Measurements from ENCODE around the gene LRPAP1. TPM values are rescaled to one million over a fixed set of nuclear protein-coding genes. Genes with fewer than 3 reads are reported as not detected.
A peak's percentile ranks its signal among the peaks of the same experiment; 100 is the strongest.

The LRPAP1 gene
- total RNA-seq, 1 donor, result 82.9 TPM

DNA sequence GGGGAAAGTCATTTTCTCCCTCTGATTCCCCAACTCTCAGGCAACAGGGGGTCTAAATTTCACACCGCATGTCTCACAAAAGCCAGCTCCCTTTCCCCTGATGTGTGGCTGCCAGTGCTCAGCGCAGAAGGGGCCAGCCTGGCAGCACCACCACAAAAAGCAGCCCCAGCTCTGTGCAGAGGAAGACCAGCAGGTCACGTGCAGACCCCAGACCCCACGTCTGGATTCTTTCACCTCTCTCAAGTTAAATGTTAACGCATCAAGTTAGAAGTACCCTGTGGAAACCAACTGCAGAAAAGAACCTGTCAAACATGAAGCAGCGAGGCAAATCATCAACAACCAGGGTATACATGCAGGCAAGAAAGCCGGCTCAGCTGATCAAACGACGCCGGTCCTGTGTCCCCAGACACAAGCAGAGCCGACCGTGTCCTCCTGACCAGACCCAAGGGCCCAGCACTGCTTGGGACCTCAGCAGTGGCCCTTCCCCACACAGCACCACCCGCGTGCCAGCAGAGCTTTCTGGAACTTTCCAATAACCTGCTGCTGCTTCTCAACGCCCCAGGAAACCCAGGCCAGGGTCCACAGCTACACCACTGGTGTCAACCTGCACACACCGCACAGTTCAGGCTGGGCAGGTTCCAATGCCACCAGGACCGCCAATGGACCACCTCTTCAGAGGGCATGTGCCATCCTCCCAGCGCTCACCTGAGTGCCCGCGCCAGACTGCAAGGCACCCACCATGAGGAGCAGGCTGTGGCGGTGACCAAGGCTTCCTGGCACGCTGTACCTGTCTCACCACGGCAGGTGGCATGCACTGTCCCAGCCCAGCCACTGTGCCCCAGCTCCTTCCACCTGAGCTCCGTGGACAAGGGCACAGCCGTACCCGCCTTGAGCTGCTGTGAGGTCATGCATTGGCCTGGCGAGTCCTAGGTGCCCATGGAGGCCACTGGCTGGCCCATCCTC is 4.0 kb downstream of the LRPAP1 start:
- TF ChIP-seq, protein P1, sequence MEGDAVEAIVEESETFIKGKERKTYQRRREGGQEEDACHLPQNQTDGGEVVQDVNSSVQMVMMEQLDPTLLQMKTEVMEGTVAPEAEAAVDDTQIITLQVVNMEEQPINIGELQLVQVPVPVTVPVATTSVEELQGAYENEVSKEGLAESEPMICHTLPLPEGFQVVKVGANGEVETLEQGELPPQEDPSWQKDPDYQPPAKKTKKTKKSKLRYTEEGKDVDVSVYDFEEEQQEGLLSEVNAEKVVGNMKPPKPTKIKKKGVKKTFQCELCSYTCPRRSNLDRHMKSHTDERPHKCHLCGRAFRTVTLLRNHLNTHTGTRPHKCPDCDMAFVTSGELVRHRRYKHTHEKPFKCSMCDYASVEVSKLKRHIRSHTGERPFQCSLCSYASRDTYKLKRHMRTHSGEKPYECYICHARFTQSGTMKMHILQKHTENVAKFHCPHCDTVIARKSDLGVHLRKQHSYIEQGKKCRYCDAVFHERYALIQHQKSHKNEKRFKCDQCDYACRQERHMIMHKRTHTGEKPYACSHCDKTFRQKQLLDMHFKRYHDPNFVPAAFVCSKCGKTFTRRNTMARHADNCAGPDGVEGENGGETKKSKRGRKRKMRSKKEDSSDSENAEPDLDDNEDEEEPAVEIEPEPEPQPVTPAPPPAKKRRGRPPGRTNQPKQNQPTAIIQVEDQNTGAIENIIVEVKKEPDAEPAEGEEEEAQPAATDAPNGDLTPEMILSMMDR (IDR thresholded peaks at IDR 0.05; ENCODE audit: extremely low read depth, low read depth, low read length), result no peak
- H3K36me3 ChIP-seq (ENCODE audit: insufficient read depth, low read length), result peaks cover 18% of the 10 kb centered on the region
- peaks cover 60% of the 10 kb centered on the region for H3K79me2 ChIP-seq (ENCODE audit: insufficient read depth, low read length)
- peak; percentile 38 for DNase-seq (ENCODE audit: insufficient read length, low spot score, missing footprints)
- peaks cover 15% of the 10 kb centered on the region for H3K4me1 ChIP-seq (ENCODE audit: insufficient read depth, low read length)
- H4K20me1 ChIP-seq (ENCODE audit: insufficient read depth, low read length), result peaks cover 50% of the 10 kb centered on the region
- H3K27ac ChIP-seq (ENCODE audit: low read depth, low read length), result no peak overlapping the region
- no peak overlapping the region for H3K4me3 ChIP-seq (ENCODE audit: insufficient read depth, low read length)
- H3K9me3 ChIP-seq (ENCODE audit: low read depth, low read length), result no peaks in the 10 kb centered on the region
- no peak overlapping the region for H2AFZ ChIP-seq (ENCODE audit: low read length)
- H3K27me3 ChIP-seq (ENCODE audit: insufficient read depth, low read length), result no peaks in the 10 kb centered on the region
- H3K4me2 ChIP-seq (ENCODE audit: insufficient read depth, low read length), result no peak overlapping the region

DNA sequence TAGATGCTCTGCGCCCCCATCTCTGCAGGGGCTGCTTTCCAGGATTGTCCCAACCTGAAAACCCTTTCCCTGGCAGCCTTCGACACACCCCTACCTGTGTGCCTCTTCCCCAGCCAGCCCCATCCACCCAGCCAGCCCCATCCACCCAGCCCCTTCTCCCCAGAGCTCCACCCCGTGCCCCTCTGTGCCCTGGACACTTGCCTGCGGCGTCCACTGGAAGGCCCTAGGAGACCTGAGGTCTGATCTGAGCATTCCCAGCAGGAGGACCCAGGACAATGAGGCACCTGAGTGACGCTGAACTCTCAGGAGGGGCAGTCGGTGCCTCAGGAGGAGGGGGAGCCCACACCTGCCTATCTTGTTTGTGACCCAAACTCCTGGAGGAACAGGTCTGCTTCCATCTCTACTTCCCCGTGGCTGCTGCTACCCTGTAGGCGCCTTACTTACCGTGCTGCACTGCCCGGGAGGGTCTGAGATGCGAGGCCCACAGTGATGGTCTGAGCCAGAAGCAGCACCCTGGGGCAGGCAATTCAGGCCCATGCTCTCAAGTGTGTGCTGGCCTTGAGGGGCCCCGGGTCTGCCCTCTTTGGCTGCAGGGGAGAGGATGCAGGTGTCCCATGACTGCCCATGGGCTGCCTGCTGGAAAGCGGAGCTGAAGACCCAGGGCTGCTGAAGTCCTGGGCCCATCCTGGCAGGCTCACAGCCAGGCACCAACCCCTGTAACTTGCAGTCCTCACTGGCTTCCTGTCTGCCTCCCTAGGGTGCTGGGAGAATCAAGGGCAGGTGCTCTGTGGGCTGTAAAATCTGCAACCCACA is 4.9 kb downstream of the LRPAP1 start:
- Histone ChIP-seq H2AFZ (ENCODE audit: low read length) (no peak overlapping the region), H4K20me1 (ENCODE audit: insufficient read depth, low read length) (peaks cover 52% of the 10 kb centered on the region), H3K36me3 (ENCODE audit: insufficient read depth, low read length) (peaks cover 19% of the 10 kb centered on the region), H3K79me2 (ENCODE audit: insufficient read depth, low read length) (peaks cover 60% of the 10 kb centered on the region), H3K4me2 (ENCODE audit: insufficient read depth, low read length) (no peak overlapping the region), H3K4me1 (ENCODE audit: insufficient read depth, low read length) (peaks cover 9% of the 10 kb centered on the region), H3K27me3 (ENCODE audit: insufficient read depth, low read length) (no peaks in the 10 kb centered on the region), H3K4me3 (ENCODE audit: insufficient read depth, low read length) (no peak overlapping the region), H3K9me3 (ENCODE audit: low read depth, low read length) (no peaks in the 10 kb centered on the region), H3K27ac (ENCODE audit: low read depth, low read length) (no peak overlapping the region)
- DNase-seq (ENCODE audit: insufficient read length, low spot score, missing footprints), result no peak
- TF ChIP-seq, protein P1 (IDR thresholded peaks at IDR 0.05; ENCODE audit: extremely low read depth, low read depth, low read length), result no peak

DNA sequence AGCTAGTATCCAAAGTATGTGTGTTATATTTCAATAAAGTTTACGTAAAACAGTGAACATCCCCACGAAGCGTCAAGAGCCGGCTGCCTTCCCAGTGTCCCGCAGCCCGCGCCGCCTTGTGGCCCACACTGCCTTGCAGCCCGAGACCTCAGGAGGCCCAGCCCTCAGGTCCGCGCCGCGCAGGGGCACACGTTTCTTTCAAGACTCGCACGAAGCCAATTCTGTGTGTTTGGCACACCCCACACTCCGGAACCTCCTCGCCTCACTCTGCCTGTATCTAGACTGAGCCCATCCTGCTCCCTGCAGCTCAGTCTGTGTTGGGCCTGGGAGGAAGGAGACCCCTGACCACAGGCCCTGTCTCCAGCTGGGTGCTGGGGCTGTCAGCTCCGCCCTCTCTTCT is 5.8 kb downstream of the LRPAP1 start:
- TF ChIP-seq, protein P1 (IDR thresholded peaks at IDR 0.05; ENCODE audit: extremely low read depth, low read depth, low read length), result no peak
- Histone ChIP-seq H3K4me3 (ENCODE audit: insufficient read depth, low read length) (no peak overlapping the region), H3K9me3 (ENCODE audit: low read depth, low read length) (no peaks in the 10 kb centered on the region), H3K36me3 (ENCODE audit: insufficient read depth, low read length) (peaks cover 22% of the 10 kb centered on the region), H3K4me2 (ENCODE audit: insufficient read depth, low read length) (no peak overlapping the region), H2AFZ (ENCODE audit: low read length) (no peak overlapping the region), H3K27me3 (ENCODE audit: insufficient read depth, low read length) (no peaks in the 10 kb centered on the region), H3K27ac (ENCODE audit: low read depth, low read length) (no peak overlapping the region), H3K79me2 (ENCODE audit: insufficient read depth, low read length) (peaks cover 52% of the 10 kb centered on the region), H4K20me1 (ENCODE audit: insufficient read depth, low read length) (peaks cover 52% of the 10 kb centered on the region), H3K4me1 (ENCODE audit: insufficient read depth, low read length) (peaks cover 8% of the 10 kb centered on the region)
- DNase-seq (ENCODE audit: insufficient read length, low spot score, missing footprints), result no peak
